ENCODE measurements around the gene RAI1.

DNA sequence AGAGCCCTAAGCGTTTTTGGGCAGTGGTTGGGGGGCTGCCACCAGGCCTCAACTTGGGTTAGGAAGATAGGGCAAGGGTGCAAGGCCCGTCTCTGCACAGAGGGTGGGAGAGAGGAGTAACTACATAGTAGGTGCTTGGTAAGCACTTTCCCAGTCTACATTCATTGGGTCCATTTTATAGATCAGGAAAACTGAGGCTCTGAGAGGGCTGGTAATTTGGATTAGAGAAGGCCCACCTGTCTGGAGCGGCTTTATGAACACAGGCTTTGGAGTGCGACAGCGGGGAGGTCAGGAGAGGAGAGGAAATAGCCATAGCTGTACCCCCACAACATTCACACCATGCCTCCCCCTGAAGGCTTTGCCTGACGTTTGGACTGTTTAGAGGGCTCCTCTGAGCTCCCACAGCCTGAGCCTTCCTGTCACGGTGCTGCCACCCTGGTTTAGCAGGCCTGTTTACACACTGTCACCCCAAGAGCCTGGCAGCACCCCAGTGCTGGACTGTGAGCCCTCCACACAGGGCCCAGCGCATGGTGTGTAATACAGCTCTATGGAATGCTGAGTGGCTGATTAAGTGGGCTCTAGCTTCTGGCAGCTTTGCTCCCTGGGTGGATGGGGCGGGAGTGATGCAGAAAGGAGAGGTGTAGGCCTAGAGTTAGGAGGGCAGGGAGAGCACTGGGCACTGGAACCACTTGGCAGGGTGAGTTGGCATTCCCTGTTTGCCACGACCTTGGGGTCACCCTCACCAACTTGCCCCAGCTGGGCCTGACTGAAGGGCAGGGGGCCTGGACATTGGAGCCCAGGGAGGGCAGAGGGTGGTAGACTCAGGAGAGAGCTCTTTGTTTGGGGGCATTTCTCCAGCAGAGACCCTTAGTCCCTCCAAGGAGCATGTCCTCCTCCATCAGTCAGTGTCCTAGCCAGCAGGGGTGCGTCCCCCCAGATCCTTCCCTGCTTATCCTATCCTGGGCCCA, 73.7 kb downstream of the RAI1 start:
- no peak for TF ChIP-seq CTCF (conservative IDR thresholded peaks at IDR 0.05)
- TF ChIP-seq ZFX (IDR thresholded peaks at IDR 0.05), result no peak

All from C4-2B (cell line).